ENCODE results near the gene ZNF691.
"Not testable (repeated sequence)": the region's sequence is repeated elsewhere in the genome, so short reads cannot be mapped to it uniquely, and the experiment has no call there.

The ZNF691 gene

GRCh38 chr1:42832641-42833240, 13.7 kb upstream of the ZNF691 start:
- no peak for DNase-seq (ENCODE audit: low read depth in 2 of 2)

- DNase-seq (ENCODE audit: low read depth in 2 of 2), result no peak
These were observed 12.4 kb upstream of the ZNF691 start for GRCh38 chr1:42833981-42834380.

- no peak for DNase-seq (ENCODE audit: low read depth in 2 of 2)
These were observed 11.6 kb upstream of the ZNF691 start for GRCh38 chr1:42834803-42835202.

GRCh38 chr1:42835422-42835821, 11.0 kb upstream of the ZNF691 start:
- no peak for DNase-seq (ENCODE audit: low read depth in 2 of 2)

GRCh38 chr1:42837709-42838108, 8.7 kb upstream of the ZNF691 start:
- DNase-seq (ENCODE audit: low read depth in 2 of 2), result no peak

- no peak for DNase-seq (ENCODE audit: low read depth in 2 of 2)
These were observed 7.8 kb upstream of the ZNF691 start for GRCh38 chr1:42838482-42839190.

GRCh38 chr1:42841010-42841409, 5.4 kb upstream of the ZNF691 start:
- no peak for DNase-seq (ENCODE audit: low read depth in 2 of 2)

GRCh38 chr1:42841440-42842147, 4.8 kb upstream of the ZNF691 start:
- no peak for DNase-seq (ENCODE audit: low read depth in 2 of 2)

GRCh38 chr1:42844592-42845140, 1.7 kb upstream of the ZNF691 start:
- no peak for DNase-seq (ENCODE audit: low read depth in 2 of 2)

GRCh38 chr1:42845193-42845592, 1.2 kb upstream of the ZNF691 start:
- no peak for DNase-seq (ENCODE audit: low read depth in 2 of 2)

GRCh38 chr1:42845866-42846256, 552 bp upstream of the ZNF691 start:
- DNase-seq (ENCODE audit: low read depth in 2 of 2), result no peak

- no peak for DNase-seq (ENCODE audit: low read depth in 2 of 2)
These were observed 740 bp downstream of the ZNF691 start for GRCh38 chr1:42847111-42847595.

GRCh38 chr1:42847721-42848460, 1.5 kb downstream of the ZNF691 start:
- no peak for DNase-seq (ENCODE audit: low read depth in 2 of 2)

- no peak for DNase-seq (ENCODE audit: low read depth in 2 of 2)
These were observed 2.6 kb downstream of the ZNF691 start for GRCh38 chr1:42848823-42849537.

GRCh38 chr1:42849944-42850343, 3.5 kb downstream of the ZNF691 start:
- DNase-seq (ENCODE audit: low read depth in 2 of 2), result no peak

- no peak for DNase-seq (ENCODE audit: low read depth in 2 of 2)
These were observed 5.0 kb downstream of the ZNF691 start for GRCh38 chr1:42851420-42851819.

GRCh38 chr1:42851960-42852607, 5.7 kb downstream of the ZNF691 start:
- DNase-seq (ENCODE audit: low read depth in 2 of 2), result no peak

- no peak for DNase-seq (ENCODE audit: low read depth in 2 of 2)
These were observed 6.2 kb downstream of the ZNF691 start for GRCh38 chr1:42852608-42852980.

- DNase-seq (ENCODE audit: low read depth in 2 of 2), result no peak
These were observed 6.9 kb downstream of the ZNF691 start for GRCh38 chr1:42853116-42853884.

GRCh38 chr1:42856554-42856953, 10.1 kb downstream of the ZNF691 start:
- not testable (repeated sequence) for DNase-seq (ENCODE audit: low read depth in 2 of 2)

Measured in fibroblast of skin of left biceps (primary cell).